LHCN-M2 (cell line): ENCODE results near the gene LIFR. TPM values are rescaled to one million over a fixed set of nuclear protein-coding genes. Genes with fewer than 3 reads are reported as not detected.
A peak's percentile ranks its signal among the peaks of the same experiment; 100 is the strongest.

ENCODE experiments used
- DNase-seq: peaks from one replicate; pipeline ENCODE4 v3.0.0-alpha.2; 2012; ENCODE audit warnings: low read depth
- total RNA-seq: library from RNA; depleted of rRNA; stranded (reverse); fragments of >200 nt; gene quantifications from 2 replicates; pipeline ENCODE4 v1.2.3, GENCODE V29; 2014

Gene LIFR
- total RNA-seq, 1 experiment from 2014 or later, result 20.4 TPM

DNA sequence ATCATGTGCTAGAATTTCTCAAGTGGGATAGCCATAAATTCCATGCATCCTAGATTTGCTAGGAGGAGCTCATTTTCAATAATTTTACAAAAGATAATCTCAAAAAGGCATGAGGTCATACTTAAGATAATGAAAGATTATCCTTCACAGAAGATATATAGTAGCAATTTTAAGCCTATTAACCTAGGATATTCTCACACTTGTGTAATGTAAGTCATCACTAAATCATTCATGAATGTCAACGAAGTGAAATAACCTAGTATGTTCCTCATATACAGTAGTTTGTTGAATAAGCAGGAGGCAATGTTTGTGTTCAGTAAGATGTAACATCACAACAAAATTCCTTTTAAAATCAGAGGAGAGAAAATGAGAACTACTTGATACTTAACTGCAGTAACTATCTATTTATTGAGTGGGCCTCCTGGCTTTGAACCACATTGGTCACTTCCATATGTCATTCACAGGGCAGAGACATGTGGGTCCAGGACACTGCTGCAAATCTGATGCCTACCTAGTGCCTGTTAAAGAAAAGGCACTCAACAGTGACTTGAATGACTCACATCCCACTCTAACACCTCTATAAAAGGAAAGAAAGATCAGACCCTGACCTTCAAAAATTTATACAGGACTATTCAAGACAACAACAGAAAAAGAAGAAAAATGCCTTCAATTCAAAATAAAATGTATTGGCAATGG, 8.2 kb downstream of the LIFR start:
- no peak for DNase-seq

DNA sequence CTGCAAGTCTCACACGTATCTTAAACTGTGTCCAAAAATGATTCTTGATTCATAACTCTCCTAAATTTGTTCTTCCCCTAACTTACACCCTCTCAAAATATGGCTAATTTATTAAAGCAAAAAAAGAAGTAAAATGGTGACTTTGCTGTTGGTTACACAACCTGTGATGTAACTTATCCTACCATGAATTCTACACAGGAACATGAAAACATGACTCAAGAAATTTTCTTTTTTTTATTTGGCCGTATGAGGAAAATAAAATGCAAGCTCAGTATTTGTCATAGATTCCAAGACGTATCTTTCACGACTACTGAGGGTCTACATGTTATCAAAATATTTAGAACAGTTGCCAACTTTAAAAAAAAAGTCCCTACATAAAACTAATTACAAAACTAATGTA, 9.2 kb downstream of the LIFR start:
- peak; percentile 29 for DNase-seq

DNA sequence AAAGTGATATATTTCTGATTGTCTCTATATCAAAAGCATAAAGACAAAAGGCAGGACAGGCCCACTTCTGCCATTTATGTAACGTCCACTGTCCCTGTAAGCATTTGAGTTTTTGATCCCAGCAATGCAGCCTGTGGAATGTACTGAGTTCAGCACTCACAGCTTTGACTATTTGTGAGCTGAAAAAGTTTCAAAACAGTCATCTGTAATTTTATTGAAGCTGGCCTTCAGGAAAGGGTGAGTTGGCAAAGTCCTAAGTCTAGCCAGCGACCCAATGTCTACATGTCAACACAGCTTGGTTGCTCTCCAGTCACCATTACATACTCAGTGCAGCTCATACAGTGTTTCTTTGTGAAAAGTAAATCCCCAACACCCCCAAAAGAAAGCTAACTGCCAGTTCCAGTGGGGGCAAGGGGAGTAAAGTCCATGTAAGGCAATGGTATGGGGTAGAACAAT, 9.7 kb downstream of the LIFR start:
- DNase-seq, result no peak

DNA sequence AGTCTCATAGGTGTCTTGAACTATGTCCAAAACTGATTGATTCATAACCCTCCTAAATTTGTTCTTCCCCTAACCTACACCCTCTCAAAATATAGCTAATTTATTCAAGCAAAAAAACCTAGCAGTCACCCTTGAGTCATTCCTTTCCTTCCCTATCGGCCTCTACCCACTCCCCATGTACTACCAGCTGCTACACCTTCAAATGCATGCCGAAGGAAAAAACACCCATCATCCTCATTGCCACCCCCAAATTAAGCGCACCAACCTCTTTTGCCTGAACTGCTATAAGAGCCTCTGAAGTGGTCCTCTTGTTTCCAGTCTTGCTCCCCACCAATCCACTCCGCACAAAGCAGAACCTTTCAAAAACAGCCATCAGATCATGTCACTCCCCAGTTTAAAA, 12.6 kb downstream of the LIFR start:
- DNase-seq, result no peak

DNA sequence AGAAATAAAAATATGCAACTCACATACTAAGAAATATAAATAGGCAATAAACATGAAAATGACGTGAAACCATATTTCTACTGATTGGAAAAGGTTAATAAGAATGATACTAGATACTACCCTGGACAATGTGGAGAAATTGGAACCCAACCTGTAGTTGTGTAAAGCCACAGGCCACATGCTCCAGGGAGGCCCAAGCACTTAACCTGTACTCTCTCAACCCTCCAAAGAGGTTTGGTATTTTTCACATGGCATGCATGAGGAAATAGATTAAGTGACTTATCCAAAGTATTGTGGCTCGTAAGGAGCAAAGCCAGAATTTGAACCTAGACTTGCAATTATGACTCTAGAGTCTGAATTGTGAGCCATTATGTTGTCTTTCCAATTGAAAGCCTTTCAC, 13.4 kb downstream of the LIFR start:
- no peak for DNase-seq

DNA sequence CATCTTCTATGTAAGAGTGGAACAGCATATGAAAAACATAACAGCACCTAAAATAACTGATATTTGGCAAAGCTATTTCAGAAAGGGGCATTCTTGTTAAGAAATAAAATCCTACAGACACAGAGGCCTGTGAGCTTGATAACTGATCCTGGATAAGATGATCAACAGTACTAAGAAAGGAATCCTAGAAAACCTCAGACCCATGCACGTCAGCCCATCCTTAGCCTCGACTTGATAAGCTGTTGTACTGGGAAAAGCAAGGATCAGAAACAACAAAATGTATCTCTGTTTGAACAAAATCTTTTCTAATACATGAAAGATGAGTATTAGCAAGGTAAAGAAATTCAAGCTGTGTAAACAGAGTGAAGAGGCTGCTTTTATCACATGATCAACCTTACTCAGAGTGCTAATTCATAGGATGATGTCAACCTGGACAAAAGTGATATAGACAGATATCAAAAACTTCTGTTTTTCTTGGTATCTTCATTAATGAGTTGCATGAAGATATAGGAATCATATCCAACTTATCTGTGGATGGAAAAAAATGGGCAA, 15.2 kb downstream of the LIFR start:
- no peak for DNase-seq

DNA sequence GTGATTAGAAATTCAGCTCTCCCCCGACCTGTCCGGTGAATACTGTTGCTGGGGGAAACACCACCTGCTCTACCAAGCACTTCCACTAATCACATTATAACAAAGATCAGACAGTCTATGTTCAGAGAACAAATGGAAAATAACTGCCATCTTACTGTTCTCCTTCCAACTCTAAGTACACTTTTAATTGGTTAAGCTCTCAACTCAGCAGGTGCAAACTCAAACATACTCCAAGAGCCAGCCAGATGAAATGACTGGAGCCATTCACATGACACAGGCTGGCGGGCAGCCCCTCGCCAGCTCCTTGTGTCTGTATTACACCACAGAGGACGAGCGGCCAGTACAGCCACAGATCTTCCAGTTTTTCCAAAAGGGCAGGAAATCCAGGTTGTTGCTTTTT, 16.1 kb downstream of the LIFR start:
- no peak for DNase-seq

DNA sequence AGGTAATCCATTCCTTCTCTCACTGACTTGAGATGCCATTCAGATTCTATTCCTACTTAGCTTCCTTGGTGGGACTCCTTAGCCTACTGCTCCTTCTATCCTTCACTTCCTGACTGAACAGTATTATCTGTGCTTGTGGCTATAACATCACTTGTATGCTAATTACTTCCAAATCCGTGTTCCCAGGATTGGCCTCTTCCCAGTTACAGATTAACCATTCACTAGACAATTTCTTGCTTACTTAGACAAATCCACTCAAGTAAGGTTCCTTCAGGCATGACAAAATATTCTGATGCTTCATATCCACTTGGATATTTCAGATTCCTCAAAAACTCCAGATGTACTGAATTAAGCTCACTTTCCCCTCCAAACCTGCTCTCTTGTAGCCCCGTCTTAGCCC, 18.3 kb downstream of the LIFR start:
- no peak for DNase-seq

DNA sequence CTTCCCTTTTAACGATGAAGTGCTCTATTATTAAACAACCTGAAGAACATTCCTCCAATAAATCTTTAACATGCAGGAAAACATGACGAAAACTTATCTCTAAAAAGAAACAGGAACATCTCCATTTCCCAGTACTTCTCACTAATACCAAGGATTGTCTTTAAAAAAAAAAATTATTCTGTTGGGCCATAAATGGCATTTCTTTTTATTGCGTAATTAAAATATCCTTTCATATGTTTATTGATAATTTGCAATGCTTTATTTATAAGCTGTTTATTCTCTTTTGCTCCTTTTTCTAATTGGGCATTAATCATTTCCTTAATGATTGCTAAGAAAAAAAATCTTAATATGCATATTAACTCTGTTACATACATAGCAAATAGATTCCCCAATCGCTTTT, 18.9 kb downstream of the LIFR start:
- DNase-seq, result no peak

DNA sequence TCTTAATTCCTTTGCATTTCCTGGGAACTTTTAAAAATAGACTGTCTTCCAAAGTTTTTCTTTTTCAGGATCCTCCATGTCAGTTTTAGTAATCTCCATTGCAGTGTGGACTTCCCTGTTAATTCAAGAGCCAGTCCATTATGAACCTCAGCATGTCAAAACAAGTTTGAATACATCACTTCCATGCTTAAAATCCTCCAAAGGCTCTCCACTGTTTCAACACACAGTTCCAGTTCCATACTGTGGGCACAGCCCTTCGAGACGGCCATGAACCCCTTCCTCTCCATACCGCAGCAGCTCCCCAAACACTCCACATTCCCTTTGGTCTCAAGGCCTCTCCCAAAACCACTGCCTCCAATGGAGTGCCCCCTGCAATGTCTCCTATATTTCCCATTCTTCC, 19.5 kb downstream of the LIFR start:
- no peak for DNase-seq

DNA sequence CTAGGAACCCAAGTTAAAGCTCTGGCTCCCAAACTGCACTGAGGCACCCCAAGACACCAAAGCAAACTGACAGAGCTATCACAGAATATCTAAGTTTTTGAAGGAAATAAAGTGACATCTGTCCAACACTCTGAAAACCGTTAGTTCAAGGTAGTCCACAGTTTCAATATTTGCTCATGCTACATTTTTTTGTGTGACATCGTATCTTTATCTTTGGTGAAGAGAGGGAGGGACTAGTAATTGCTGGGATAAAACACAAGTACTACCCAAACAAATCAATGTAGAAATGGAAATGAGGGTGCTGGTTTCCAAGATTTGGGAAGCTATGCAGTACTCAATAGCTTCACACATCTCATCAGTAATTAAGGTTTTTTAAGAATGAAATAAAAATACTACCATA, 20.6 kb downstream of the LIFR start:
- DNase-seq, result no peak

DNA sequence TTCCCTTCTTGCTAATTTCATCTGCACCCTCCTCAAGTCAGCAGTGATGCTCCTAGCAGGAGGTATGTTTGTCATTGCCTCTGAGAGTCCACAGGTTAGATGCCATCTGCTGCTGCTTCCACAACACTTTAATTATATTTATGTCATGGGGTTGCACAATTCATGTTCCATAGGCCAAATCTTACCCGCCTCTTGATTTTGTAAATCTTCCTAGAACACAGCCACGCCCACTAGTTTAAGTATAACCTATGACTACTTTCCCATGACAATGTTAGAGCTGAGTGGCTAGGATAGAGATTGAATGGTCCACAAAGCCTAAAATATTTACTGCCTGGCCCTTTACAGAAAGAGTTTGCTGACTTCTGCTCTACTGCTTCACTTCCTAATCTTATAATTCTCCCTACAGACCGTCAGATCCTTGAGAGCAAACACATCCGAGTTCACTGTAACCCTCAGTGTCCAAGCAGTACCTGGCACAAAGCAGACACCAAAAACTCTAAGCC, 21.1 kb downstream of the LIFR start:
- DNase-seq, result no peak

DNA sequence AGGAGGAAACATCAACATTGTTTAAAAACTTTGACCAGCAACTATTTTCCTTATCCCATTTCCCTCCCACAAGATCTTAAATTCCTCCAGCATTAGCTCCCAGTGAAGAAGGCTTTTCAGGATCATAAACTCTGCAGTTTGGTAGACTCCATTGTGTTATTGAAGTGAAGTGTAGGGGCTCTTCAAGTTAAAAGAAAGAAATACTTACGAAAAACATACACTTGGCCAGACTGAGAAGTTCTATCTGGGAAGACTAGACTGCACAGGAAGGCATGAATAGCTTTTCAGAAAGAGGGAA, 22.3 kb downstream of the LIFR start:
- DNase-seq, result no peak

DNA sequence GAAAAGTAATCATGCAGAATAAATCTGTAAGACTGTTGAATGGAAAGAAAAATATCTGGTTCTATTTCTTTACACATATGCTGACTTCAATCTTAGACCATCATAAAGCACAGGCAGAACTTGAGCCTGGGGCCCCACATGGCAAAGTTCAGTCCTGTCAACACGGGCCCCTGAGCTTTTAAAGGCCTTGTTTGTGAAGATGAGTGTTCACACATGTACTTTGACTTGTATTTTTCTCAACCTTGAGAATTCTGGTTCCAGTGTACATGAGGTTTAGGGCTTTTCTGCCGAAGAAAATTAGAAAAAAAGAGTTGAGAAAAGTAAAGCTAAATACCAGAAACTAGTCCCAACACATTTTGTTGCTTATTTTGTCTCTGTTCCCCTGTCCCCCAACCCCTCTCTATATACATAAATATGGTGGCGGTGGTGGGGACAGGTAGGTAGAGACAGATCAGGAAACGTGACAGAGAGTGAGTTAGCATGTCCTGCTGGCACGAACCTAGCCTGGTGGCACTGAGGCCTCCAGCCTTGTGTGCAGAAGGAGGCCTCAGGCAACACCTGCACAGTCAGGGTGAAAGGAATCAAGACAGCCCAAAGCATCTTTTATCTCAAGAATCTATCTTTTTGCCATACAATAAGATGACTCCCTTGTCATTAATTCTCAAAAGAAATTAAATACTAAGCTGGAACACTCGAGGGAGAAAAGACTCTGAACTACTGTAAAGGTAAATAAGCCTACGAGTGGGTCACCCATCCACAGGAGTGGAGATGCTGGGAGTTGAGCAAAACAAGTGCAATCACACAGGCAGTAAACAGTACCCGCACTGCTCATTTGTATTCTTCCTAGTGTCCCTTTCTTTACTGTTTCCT, 22.9 kb downstream of the LIFR start:
- DNase-seq, result no peak

DNA sequence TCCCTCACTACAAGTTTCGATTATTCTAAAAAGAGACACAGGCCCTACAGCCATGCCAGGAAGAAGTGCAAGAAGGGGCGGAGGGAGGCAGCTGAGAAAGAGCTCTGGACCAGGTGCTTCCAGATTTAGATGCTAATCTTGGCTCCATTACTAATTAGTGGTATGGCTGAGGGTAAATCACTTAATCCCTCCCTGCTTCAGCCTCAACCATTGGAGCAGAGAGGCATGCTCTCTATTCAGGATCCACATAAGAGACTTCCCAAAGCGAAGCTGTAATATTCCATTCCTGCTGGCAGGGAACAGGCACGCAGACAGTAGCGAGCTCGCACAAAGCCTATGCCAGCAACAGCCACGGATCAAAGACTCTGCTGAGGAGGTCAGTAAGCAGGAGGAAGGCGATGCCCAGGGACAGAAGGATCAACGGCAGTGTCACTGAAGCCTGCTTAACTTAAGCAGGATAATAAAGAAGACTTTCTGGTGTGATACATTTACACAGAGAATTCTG, 24.2 kb downstream of the LIFR start:
- no peak for DNase-seq

DNA sequence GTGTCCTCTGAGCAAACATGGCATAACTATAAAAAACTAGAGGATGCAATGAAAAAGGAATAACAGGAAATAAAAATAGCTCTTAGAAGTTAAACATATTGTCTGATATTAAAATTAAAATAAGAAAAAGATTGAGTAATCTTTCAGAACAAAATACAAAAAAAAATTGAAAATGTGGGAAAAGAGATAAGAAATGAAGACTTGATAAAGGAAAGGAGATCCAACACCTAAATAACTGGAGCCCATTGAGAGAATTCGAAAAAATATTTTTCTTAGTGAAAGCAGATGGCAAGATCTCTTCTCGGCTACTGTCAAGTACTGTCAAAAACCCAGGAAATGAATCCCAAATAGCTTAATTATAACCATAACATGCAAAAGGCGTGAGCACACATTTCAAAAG, 24.9 kb downstream of the LIFR start:
- DNase-seq, result no peak

DNA sequence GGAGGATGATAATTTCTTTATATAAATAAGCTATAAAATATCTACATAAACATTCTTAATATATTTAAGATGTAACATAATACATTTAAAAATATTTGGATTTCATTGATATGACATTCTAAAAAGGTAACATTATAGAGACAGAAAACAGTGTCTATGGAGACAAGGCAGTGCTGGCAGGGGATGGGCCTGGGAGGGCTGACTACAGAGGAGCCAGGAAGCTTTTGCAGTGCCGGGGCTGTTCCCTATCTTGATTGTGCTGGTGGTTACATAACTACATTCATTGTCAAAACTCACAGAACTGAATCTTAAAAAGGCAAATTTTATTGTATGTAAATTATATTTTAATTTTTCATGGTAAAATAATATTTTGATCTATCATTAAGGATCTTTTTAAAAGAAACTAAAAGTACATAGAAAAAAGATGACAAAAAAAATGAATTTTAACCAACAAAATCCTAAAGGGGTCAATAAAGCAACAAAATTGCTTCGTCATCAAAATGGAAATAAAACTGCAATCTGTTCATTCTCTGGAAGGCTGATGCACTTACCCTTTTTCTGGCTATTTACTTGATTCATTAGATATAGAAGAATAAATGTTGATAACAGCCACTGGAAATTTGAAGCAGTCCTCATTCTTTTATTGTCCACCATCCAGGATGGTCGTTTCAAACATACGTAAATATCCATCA, 26.3 kb downstream of the LIFR start:
- DNase-seq, result no peak

DNA sequence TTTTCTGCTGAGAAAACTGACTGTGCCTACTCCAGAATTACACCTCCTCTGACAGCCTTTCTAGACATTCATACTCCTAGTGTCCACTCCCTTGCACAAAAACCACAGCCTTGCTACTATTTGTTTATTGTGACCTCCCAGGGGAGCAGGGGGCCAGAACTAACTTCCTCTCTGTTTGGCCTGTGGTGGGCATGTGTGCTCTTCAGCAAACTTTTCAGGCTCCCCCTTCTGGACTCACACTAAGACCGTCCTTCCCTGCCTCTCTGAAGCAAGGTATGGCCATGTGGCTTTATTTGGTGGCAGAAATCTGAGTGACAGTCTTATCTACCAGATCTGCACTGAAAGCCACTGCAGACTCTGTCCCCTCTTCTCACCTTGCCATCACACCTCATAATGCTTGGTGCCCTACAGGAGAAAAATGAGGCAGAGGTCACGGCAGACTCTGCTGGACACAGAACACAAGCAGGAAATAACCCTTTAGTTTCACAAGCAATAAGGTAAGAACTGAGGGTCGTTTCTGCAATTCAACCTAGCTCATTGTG, 28.2 kb downstream of the LIFR start:
- DNase-seq, result peak; percentile 50

DNA sequence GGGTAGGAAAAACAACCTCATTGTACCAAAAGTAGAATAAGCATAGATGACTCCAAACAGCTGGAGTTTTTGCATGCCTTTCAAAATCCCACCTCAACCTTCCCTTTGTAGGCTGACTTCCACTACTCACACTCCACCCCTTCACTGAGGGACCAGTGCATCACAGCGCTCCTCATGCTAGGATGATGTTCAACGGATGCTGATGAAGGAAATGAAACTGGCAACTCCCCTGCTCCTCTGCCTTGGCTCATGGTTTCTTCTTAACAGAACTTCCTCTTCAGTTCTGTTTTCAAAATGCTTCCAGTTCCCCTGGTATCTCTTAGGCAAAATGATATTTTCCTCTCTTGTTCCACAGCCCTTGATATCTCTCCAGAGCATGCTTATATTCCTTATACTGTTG, 29.0 kb downstream of the LIFR start:
- no peak for DNase-seq

DNA sequence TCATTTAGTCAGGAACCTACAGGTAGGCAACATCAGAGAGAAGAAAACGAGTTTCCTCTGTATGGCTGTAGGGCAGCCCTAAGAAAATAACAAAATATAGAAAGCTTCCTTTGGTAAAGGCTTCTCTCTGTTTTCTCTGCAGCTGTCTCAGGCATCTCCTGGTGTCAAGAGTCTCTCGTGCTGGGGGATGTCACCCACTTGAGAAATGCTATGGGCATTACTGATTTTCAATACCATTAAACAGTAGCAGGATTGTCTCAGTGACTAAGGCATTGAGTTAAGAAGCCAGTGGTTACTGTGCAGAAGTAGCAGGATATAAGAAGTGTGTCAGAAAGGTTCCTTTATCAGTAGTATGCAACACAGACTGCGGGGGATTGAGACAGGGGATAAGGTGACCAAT, 32.4 kb downstream of the LIFR start:
- no peak for DNase-seq

DNA sequence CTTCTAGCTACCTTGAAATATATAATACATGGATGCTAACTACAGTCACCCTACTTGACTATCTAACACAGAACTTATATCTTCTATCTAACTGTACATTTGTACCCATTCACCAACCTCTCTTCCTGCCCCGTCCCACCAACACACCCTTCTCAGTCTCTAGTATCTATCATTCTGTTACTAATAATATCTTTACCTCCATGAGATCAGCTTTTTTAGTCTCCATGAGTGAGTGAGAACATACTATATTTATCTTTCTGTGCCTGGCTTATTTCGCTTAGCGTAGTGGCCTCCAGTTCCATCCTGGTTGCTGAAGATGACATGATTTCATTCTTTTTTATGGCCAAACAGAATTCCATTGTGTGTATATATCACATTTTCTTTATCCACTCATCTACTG, 37.0 kb downstream of the LIFR start:
- no peak for DNase-seq

DNA sequence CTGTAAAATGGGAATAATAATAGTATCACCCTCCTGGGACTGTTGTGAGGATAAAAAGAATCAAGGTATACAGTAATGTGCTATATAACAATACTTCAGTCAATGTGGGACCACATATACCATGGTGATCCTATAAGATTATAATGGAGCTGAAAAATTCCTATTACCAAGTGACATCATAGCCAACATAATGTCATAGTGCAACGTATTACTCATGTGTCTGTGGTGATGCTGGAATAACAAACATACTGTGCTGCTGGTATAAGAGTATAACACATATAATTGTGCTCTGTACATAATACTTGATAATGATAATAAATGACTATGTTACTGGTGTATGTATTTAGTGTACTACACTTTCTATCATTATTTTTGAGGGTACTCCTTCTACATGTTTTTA, 38.1 kb downstream of the LIFR start:
- no peak for DNase-seq
